Lower leg skin (tissue), 4 donors: Measurements from ENCODE around the gene IL10RB. TPM values are rescaled to one million over a fixed set of nuclear protein-coding genes. Genes with fewer than 3 reads are reported as not detected.
A peak's percentile ranks its signal among the peaks of the same experiment; 100 is the strongest.
"Not testable (repeated sequence)": the region's sequence is repeated elsewhere in the genome, so short reads cannot be mapped to it uniquely, and the experiment has no call there.

ENCODE experiments used
- DNase-seq, 2 donors: peaks; one replicate each; pipeline ENCODE4 v3.0.0-alpha.2; 2019; ENCODE audit warnings: low spot score in 2 of 2
- H3K4me3 ChIP-seq: fragments of 200-600 bp; sonication (generic); 2 replicates; pipeline ENCODE4 v1.5.1; 2017; ENCODE audit warnings: mild to moderate bottlenecking, low read depth; ENCODE audit not compliant: poor library complexity, severe bottlenecking
- POLR2A ChIP-seq, 2 donors: fragments of 450-650 bp; IDR thresholded peaks; one replicate each; pipeline ENCODE4 v1.6.1; 2016 to 2017; ENCODE audit warnings: antibody characterized with exemption in 2 of 2, mild to moderate bottlenecking in 1 of 2, moderate library complexity in 1 of 2
- WGBS, 2 donors: methylation state at CpG; one replicate each; pipeline ENCODE4 v1.1.5; 2018; 5-methylcytosine and 5-hydroxymethylcytosine counted together
- intact Hi-C: fragments of 100-400 bp; cut with DNase I; formaldehyde crosslinking; loops from one replicate; pipeline ENCODE4 v1.15.0; 2023; ENCODE audit warnings: low total_unique reads
- total RNA-seq, 4 donors: library from RNA; depleted of rRNA; stranded (reverse); fragments of >200 nt; gene quantifications; one replicate each; pipeline ENCODE4 v1.1.0, GENCODE V29; 2016
- TF ChIP-seq, protein P1 (sequence below), 3 donors: fragments of 450-650 bp; IDR thresholded peaks; one replicate each; pipeline ENCODE4 v1.5.1; 2016; ENCODE audit warnings: antibody characterized with exemption in 3 of 3, mild to moderate bottlenecking in 3 of 3, moderate library complexity in 2 of 3

Gene IL10RB
- total RNA-seq = 10 to 100 TPM; 27.6 to 33.3 (median 30.2) TPM

DNA sequence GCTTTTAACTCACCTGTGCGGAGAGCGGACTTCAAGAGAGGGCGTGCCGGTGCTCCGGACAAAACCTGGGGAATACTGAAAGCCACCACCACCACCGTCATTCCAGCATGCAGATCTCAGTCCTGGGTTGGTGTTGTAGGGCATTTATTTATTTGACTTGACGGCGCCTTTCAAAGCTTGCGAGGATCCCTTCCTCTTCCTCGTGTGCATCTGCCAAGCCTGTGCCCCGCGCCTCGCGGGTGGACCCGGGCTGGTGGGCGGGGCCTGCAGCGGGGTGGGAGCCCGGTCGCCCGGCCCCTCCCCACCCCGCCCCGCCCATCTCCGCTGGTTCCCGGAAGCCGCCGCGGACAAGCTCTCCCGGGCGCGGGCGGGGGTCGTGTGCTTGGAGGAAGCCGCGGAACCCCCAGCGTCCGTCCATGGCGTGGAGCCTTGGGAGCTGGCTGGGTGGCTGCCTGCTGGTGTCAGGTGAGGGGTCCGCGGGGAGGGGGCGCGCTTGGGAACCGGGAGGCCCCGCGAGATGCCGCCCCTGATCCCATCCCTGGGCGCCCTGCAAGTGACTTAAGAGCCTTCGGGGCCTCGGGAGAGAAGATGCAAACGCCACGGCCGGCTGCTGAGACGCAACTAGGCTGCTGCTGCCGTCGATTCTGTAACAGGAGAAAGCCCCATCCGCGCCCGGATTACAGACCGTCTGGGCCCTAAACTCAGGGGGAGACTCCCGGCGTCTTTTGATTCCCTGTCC, at the start of gene IL10RB:
TSS of gene IL10RB (plus strand) at position 318 of the 739 bp plus-strand sequence. CDS start at position 417, 99 bp downstream.
- TF ChIP-seq, protein P1, sequence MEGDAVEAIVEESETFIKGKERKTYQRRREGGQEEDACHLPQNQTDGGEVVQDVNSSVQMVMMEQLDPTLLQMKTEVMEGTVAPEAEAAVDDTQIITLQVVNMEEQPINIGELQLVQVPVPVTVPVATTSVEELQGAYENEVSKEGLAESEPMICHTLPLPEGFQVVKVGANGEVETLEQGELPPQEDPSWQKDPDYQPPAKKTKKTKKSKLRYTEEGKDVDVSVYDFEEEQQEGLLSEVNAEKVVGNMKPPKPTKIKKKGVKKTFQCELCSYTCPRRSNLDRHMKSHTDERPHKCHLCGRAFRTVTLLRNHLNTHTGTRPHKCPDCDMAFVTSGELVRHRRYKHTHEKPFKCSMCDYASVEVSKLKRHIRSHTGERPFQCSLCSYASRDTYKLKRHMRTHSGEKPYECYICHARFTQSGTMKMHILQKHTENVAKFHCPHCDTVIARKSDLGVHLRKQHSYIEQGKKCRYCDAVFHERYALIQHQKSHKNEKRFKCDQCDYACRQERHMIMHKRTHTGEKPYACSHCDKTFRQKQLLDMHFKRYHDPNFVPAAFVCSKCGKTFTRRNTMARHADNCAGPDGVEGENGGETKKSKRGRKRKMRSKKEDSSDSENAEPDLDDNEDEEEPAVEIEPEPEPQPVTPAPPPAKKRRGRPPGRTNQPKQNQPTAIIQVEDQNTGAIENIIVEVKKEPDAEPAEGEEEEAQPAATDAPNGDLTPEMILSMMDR (IDR thresholded peaks at IDR 0.05) = no peak
- TF ChIP-seq POLR2A (IDR thresholded peaks at IDR 0.05) = no peak
- 1 to 2% methylated on average over 12 to 47 of the region's 60 CpGs for WGBS, 2 donors
- intact Hi-C loops = no loop called here

DNA sequence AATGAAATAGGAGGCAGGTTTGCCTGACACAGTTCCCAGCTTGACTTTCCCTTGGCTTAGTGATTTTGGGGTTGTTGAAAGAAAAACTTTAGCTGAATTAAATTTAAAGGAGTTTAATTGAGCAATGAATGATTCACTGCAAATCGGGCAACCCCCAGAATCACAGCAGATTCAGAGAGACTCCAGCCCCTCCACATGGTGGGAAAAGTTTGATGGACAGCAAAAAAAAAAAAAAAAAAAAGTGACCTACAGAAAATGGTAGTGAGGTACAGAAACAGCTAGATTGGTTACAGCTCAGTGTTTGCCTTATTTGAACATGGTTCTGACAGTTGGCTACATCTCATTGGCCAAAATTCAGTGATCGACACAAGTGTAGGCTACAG, 49.0 kb upstream of the IL10RB start:
- no peak overlapping the region for H3K4me3 ChIP-seq
- 92 to 98% methylated on average over 2 of the region's 2 CpGs for WGBS, 2 donors
- DNase-seq = no peak
- TF ChIP-seq, protein P1 (IDR thresholded peaks at IDR 0.05) = no peak
- TF ChIP-seq POLR2A (IDR thresholded peaks at IDR 0.05) = no peak
- intact Hi-C loops = no loop called here

More for the DNA sequence above, at the start of gene IL10RB:
- peak within 1 kb of the TSS; percentile 76 for H3K4me3 ChIP-seq
- peak; percentile 44 to 92 for DNase-seq

DNA sequence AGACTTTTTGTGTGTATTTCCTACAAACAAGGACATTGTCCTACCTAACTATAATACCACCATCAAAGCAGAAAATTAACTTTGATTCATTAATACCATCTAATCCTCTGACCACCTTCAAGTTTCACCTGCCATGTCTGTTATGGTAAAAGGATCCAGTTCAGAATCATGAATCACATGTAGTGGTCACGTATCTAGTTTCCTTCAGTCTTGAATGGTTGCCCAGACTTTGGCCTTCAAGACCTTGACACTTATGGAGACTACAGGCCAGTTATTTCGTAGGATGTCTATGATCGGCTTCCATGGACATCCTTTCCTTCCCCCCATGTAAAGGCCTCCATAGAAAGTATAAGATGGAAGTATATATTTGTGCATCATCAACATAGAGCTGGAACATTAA, 46.9 kb upstream of the IL10RB start:
- no peak overlapping the region for H3K4me3 ChIP-seq
- WGBS, 2 donors = 93 to 100% methylated on average over 3 of the region's 3 CpGs
- TF ChIP-seq, protein P1 (IDR thresholded peaks at IDR 0.05) = no peak
- TF ChIP-seq POLR2A (IDR thresholded peaks at IDR 0.05) = no peak
- DNase-seq = no peak
- intact Hi-C loops = no loop called here

DNA sequence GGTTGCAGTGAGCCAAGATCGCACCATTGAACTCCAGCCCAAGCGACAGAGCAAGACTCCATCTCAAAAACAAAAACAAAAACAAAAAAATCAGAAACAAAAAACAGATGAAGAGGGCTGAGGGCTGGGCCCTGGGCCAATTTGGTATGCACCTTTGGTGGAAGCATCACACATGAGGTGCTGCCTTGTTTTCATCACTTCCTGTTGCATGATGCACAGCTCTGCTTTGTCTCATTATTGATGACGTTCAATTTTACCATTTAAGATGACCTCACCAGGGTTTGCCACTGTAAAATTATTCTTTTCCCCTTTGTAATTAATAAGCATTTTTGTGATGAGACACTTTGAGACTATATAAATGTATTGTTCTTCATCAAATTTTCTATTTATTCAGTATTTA, 46.2 kb upstream of the IL10RB start:
- intact Hi-C loops = no loop called here
- WGBS, 2 donors = 92 to 93% methylated on average over 3 of the region's 3 CpGs
- TF ChIP-seq POLR2A (IDR thresholded peaks at IDR 0.05) = no peak
- TF ChIP-seq, protein P1 (IDR thresholded peaks at IDR 0.05) = no peak
- no peak overlapping the region for H3K4me3 ChIP-seq
- no peak for DNase-seq

DNA sequence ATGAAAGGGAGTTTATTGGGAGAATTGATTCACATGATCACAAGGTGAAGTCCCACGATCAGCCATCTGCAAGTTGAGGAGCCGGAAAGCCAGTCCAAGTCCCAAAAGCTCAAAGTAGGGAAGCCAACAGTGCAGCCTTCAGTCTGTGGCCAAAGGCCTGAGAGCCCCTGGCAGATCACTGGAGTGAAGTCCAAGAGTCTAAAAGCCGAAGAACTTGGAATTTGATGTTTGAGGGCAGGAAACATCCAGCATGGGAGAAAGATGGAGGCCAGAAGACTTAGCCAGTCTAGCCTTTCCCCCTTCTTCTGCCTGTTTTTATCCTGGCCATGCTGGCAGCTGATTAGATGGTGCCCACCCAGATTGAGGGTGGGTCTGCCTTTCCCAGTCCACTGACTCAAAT, 40.8 kb upstream of the IL10RB start:
- 90 to 95% methylated on average over 3 of the region's 3 CpGs for WGBS, 2 donors
- DNase-seq, H3K4me3 ChIP-seq, intact Hi-C loops: not testable (repeated sequence)

DNA sequence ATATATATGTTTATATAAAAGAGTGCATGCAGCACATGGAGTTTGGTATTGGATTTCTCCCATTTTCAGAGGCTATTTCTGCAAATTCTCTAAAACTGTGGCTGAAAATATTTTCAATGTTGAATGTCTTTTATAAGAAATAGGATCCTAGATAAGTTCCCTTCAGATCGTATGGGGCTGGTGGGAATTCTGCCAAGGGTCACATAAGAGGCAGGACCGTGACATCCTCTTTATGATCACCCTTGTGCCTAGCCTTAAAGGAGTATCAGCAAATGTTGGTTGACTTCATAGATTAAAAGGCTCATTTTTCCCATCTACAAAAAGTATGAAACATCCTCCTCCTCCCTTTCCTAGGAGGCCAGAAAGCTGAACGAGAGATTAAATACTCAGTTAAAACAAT, 37.7 kb upstream of the IL10RB start:
- no peak for TF ChIP-seq POLR2A (IDR thresholded peaks at IDR 0.05)
- TF ChIP-seq, protein P1 (IDR thresholded peaks at IDR 0.05) = no peak
- WGBS, 2 donors = 54% methylated on average over 3 of the region's 3 CpGs
- H3K4me3 ChIP-seq = no peak overlapping the region
- no peak for DNase-seq
- intact Hi-C loops = no loop called here
